ENCODE results near the gene RSRC1.

GRCh38 chr3:158352551-158352950, 242.7 kb downstream of the RSRC1 start:
- no peak for TF ChIP-seq CTCF (IDR thresholded peaks at IDR 0.05)
- no peak for TF ChIP-seq REST (IDR thresholded peaks at IDR 0.05; ENCODE audit: insufficient read depth in 1 of 2, low read depth in 2 of 2, low read length in 1 of 2)
- TF ChIP-seq POLR2AphosphoS5 (IDR thresholded peaks at IDR 0.05; ENCODE audit: low read depth, low read length): no peak
- no peak for TF ChIP-seq SIN3A (IDR thresholded peaks at IDR 0.05; ENCODE audit: borderline replicate concordance, insufficient read depth, low read depth, low read length)
